RWPE2 (cell line): ENCODE results near the gene MALRD1.

ENCODE experiments used
- ATAC-seq: fragments of 200-7000 bp; cut with Tn5 transposase; 3 replicates; pipeline ENCODE4 v1.9.1; 2021; ENCODE audit warnings: low read depth
- DNase-seq: peaks from one replicate; pipeline ENCODE4 v3.0.0-alpha.2; 2020; ENCODE audit warnings: low spot score
- H3K27ac ChIP-seq: fragments of 450-650 bp; 2 replicates; pipeline ENCODE4 v1.5.1; 2017; ENCODE audit warnings: mild to moderate bottlenecking; ENCODE audit not compliant: poor library complexity, severe bottlenecking
- H3K27me3 ChIP-seq: fragments of 250-450 bp; sonication (Bioruptor Pico); 2 replicates; pipeline ENCODE4 v1.5.1; 2021; ENCODE audit warnings: mild to moderate bottlenecking, moderate library complexity; ENCODE audit not compliant: insufficient read depth, poor library complexity, severe bottlenecking
- H3K36me3 ChIP-seq: fragments of 250-450 bp; sonication (Bioruptor Pico); 2 replicates; pipeline ENCODE4 v1.5.1; 2020; ENCODE audit warnings: low read depth, mild to moderate bottlenecking, moderate library complexity
- H3K4me1 ChIP-seq: fragments of 250-450 bp; sonication (Bioruptor Pico); 2 replicates; pipeline ENCODE4 v1.5.1; 2021; ENCODE audit warnings: mild to moderate bottlenecking, moderate library complexity; ENCODE audit not compliant: insufficient read depth, poor library complexity, severe bottlenecking
- H3K4me3 ChIP-seq: fragments of 250-450 bp; sonication (Bioruptor Pico); 2 replicates; pipeline ENCODE4 v1.5.1; 2021; ENCODE audit warnings: mild to moderate bottlenecking, moderate library complexity; ENCODE audit not compliant: severe bottlenecking
- H3K9me3 ChIP-seq: fragments of 250-450 bp; sonication (Bioruptor Pico); 2 replicates; pipeline ENCODE4 v1.5.1; 2021; ENCODE audit warnings: mild to moderate bottlenecking, moderate library complexity; ENCODE audit not compliant: severe bottlenecking
- CTCF ChIP-seq: fragments of 450-650 bp; IDR thresholded peaks from one replicate; pipeline ENCODE4 v1.5.1; 2017; ENCODE audit warnings: mild to moderate bottlenecking, moderate library complexity; ENCODE audit not compliant: poor library complexity, severe bottlenecking

MALRD1 gene

GRCh38 chr10:19247843-19248242 is 199.2 kb downstream of the MALRD1 start:
- H3K4me1 ChIP-seq: no peaks in the 10 kb centered on the region
- no peaks in the 10 kb centered on the region for H3K9me3 ChIP-seq
- no peak for DNase-seq
- no peak overlapping the region for H3K27ac ChIP-seq
- TF ChIP-seq CTCF: no peak
- no peak for ATAC-seq
- no peaks in the 10 kb centered on the region for H3K36me3 ChIP-seq
- H3K4me3 ChIP-seq: no peak overlapping the region
- no peaks in the 10 kb centered on the region for H3K27me3 ChIP-seq

GRCh38 chr10:19250546-19250945 is 201.9 kb downstream of the MALRD1 start:
- no peaks in the 10 kb centered on the region for H3K27me3 ChIP-seq
- no peak for DNase-seq
- no peak overlapping the region for H3K27ac ChIP-seq
- no peak overlapping the region for H3K4me3 ChIP-seq
- no peaks in the 10 kb centered on the region for H3K4me1 ChIP-seq
- H3K36me3 ChIP-seq: no peaks in the 10 kb centered on the region
- no peak for TF ChIP-seq CTCF
- ATAC-seq: no peak
- no peaks in the 10 kb centered on the region for H3K9me3 ChIP-seq

GRCh38 chr10:19252531-19252930 is 203.9 kb downstream of the MALRD1 start:
- H3K9me3 ChIP-seq: no peaks in the 10 kb centered on the region
- no peaks in the 10 kb centered on the region for H3K27me3 ChIP-seq
- no peak overlapping the region for H3K27ac ChIP-seq
- no peak for TF ChIP-seq CTCF
- no peaks in the 10 kb centered on the region for H3K36me3 ChIP-seq
- no peak for DNase-seq
- ATAC-seq: no peak
- H3K4me3 ChIP-seq: no peak overlapping the region
- no peaks in the 10 kb centered on the region for H3K4me1 ChIP-seq

- Histone ChIP-seq H3K4me1 (no peaks in the 10 kb centered on the region), H3K9me3 (no peaks in the 10 kb centered on the region), H3K27me3 (no peaks in the 10 kb centered on the region), H3K36me3 (no peaks in the 10 kb centered on the region), H3K4me3 (no peak overlapping the region), H3K27ac (no peak overlapping the region)
- TF ChIP-seq CTCF: no peak
- DNase-seq (no peak), ATAC-seq (no peak)
Measured at GRCh38 chr10:19256331-19256730, 207.7 kb downstream of the MALRD1 start.

GRCh38 chr10:19263262-19263661 is 214.7 kb downstream of the MALRD1 start:
- Histone ChIP-seq H3K4me3 (no peak overlapping the region), H3K36me3 (no peaks in the 10 kb centered on the region), H3K4me1 (no peaks in the 10 kb centered on the region), H3K27me3 (peaks cover 2% of the 10 kb centered on the region), H3K27ac (no peak overlapping the region), H3K9me3 (no peaks in the 10 kb centered on the region)
- ATAC-seq (no peak), DNase-seq (no peak)
- no peak for TF ChIP-seq CTCF
